SU-DHL-6 (cell line): ENCODE measurements around the gene AGRN.

Experiments
- H2AFZ ChIP-seq: fragments of 200-600 bp; sonication (generic); 2 replicates; pipeline ENCODE4 v1.6.1; 2014; ENCODE audit warnings: low read depth, mild to moderate bottlenecking, moderate library complexity, mixed read lengths, antibody characterized with exemption, low read length; ENCODE audit not compliant: severe bottlenecking
- H3F3A ChIP-seq: fragments of 200-600 bp; shearing (Covaris generic); 2 replicates; pipeline ENCODE4 v1.6.0; 2016; ENCODE audit warnings: antibody characterized with exemption, mild to moderate bottlenecking; ENCODE audit not compliant: insufficient read depth
- H3K27ac ChIP-seq: fragments of 200-600 bp; sonication (generic); 2 replicates; pipeline ENCODE4 v1.5.1; 2016; ENCODE audit warnings: low read depth, mild to moderate bottlenecking, low read length, moderate library complexity, mixed read lengths
- H3K27me3 ChIP-seq: fragments of 200-600 bp; sonication (generic), shearing (Covaris generic); 2 replicates; pipeline ENCODE4 v1.6.0; 2014; ENCODE audit warnings: mild to moderate bottlenecking, low read length
- H3K36me3 ChIP-seq: fragments of 200-600 bp; sonication (generic); 2 replicates; pipeline ENCODE4 v1.6.1; 2014; ENCODE audit warnings: mild to moderate bottlenecking, low read length, mixed read lengths
- H3K4me2 ChIP-seq: fragments of 300-600, 200-600 bp; shearing (Covaris generic), sonication (generic); 2 replicates; pipeline ENCODE4 v1.6.0; 2014; ENCODE audit warnings: low read length, low read depth, mild to moderate bottlenecking; ENCODE audit not compliant: poor library complexity, severe bottlenecking
- H3K4me3 ChIP-seq: fragments of 200-600 bp; sonication (generic); 2 replicates; pipeline ENCODE4 v1.5.1; 2014; ENCODE audit warnings: antibody characterized with exemption, low read length, mild to moderate bottlenecking, mixed read lengths; ENCODE audit not compliant: insufficient read depth, poor library complexity, severe bottlenecking
- H3K79me2 ChIP-seq: fragments of 200-600 bp; sonication (generic); 2 replicates; pipeline ENCODE4 v1.6.1; 2014; ENCODE audit warnings: mild to moderate bottlenecking, low read length, moderate library complexity; ENCODE audit not compliant: insufficient read depth
- H3K9ac ChIP-seq: fragments of 200-600 bp; sonication (generic); 2 replicates; pipeline ENCODE4 v1.7.0; 2014; ENCODE audit warnings: mild to moderate bottlenecking, low read length
- H3K9me2 ChIP-seq: fragments of 200-600 bp; sonication (generic); replicated peaks from 2 replicates; pipeline ENCODE4 v1.6.1; 2014; ENCODE audit warnings: low read length; ENCODE audit not compliant: insufficient read depth
- H3K9me3 ChIP-seq: fragments of 200-600 bp; sonication (generic); 2 replicates; pipeline ENCODE4 v1.6.1; 2014; ENCODE audit warnings: low read length, mixed read lengths; ENCODE audit not compliant: insufficient read depth
- H4K20me1 ChIP-seq: fragments of 200-600 bp; sonication (generic); 2 replicates; pipeline ENCODE4 v1.6.1; 2014; ENCODE audit warnings: low read depth, mild to moderate bottlenecking, antibody characterized with exemption, low read length, moderate library complexity, mixed read lengths
- EZH2phosphoT487 ChIP-seq: fragments of 200-600 bp; sonication (generic), shearing (Covaris generic); conservative IDR thresholded peaks from 2 replicates; pipeline ENCODE4 v1.6.1; 2018; ENCODE audit warnings: mild to moderate bottlenecking, antibody characterized with exemption, low read length, moderate library complexity, mixed read lengths
- TF ChIP-seq, protein P1 (sequence below): fragments of 200-600 bp; sonication (generic); IDR thresholded peaks from one replicate; pipeline ENCODE4 v1.5.1; 2017; ENCODE audit warnings: antibody characterized with exemption, mild to moderate bottlenecking, low read length, moderate library complexity; ENCODE audit not compliant: insufficient read depth, poor library complexity, severe bottlenecking

Gene AGRN

GRCh38 chr1:978835-979743 is 40.8 kb upstream of the AGRN start:
- H3K9me3 ChIP-seq, result no peaks in the 10 kb centered on the region
- no peak overlapping the region for H3K9ac ChIP-seq
- H4K20me1 ChIP-seq, result no peaks in the 10 kb centered on the region
- no peaks in the 10 kb centered on the region for H3K79me2 ChIP-seq
- H3K36me3 ChIP-seq, result no peaks in the 10 kb centered on the region
- no peak overlapping the region for H3K4me3 ChIP-seq
- H3K27ac ChIP-seq, result no peak overlapping the region
- H3K27me3 ChIP-seq, result no peaks in the 10 kb centered on the region
- H3K9me2 ChIP-seq, result no peaks in the 10 kb centered on the region
- no peak overlapping the region for H3K4me2 ChIP-seq
- H2AFZ ChIP-seq, result no peak overlapping the region
- TF ChIP-seq EZH2phosphoT487, result no peak
- no peaks in the 10 kb centered on the region for H3F3A ChIP-seq

DNA sequence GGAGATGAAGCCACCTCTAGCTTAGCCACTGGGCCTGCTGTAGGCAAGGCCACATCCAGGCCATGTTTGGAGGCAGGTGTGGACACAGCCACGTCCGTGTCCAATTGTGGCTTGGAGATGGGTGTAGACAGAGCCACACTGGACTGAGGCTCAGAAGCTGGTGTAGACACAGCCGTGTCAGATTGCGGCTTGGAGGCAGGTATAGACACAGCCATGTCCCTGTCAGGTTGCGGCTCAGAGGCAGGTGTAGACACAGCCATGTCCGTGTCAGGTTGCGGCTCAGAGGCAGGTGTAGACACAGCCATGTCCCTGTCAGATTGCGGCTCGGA is 40.2 kb upstream of the AGRN start:
- Histone ChIP-seq H2AFZ (no peak overlapping the region), H4K20me1 (no peaks in the 10 kb centered on the region), H3K4me3 (no peak overlapping the region), H3K27ac (no peak overlapping the region), H3K9ac (no peak overlapping the region), H3K9me2 (no peaks in the 10 kb centered on the region), H3K27me3 (no peaks in the 10 kb centered on the region), H3K4me2 (no peak overlapping the region), H3K36me3 (no peaks in the 10 kb centered on the region), H3F3A (no peaks in the 10 kb centered on the region), H3K79me2 (no peaks in the 10 kb centered on the region), H3K9me3 (no peaks in the 10 kb centered on the region)
- TF ChIP-seq, protein P1, sequence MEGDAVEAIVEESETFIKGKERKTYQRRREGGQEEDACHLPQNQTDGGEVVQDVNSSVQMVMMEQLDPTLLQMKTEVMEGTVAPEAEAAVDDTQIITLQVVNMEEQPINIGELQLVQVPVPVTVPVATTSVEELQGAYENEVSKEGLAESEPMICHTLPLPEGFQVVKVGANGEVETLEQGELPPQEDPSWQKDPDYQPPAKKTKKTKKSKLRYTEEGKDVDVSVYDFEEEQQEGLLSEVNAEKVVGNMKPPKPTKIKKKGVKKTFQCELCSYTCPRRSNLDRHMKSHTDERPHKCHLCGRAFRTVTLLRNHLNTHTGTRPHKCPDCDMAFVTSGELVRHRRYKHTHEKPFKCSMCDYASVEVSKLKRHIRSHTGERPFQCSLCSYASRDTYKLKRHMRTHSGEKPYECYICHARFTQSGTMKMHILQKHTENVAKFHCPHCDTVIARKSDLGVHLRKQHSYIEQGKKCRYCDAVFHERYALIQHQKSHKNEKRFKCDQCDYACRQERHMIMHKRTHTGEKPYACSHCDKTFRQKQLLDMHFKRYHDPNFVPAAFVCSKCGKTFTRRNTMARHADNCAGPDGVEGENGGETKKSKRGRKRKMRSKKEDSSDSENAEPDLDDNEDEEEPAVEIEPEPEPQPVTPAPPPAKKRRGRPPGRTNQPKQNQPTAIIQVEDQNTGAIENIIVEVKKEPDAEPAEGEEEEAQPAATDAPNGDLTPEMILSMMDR, result no peak
- no peak for TF ChIP-seq EZH2phosphoT487

DNA sequence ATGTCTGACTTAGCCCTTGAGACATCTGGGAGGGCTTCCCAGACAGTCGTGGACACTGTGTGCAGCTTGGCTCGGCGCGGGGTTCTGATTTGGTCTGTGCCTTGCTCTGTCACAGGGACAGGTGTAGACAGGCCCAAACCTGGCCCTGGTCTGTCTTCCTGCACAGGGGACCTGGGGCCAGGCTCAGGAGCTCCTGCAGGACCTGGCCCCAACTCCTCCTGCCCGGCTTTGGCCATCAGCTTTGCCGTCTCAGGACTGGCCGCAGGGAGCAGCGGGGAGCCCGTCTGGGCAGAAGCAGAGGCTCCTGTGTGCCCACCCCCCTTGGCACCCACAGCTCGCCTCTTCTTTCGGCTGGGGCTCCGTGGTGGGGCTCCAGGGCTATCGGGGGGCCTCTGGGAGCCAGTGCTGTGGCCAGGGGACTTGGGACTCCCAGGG is 39.8 kb upstream of the AGRN start:
- H3K9ac ChIP-seq, result no peak overlapping the region
- no peaks in the 10 kb centered on the region for H3K27me3 ChIP-seq
- TF ChIP-seq, protein P1, result no peak
- TF ChIP-seq EZH2phosphoT487, result no peak
- H3F3A ChIP-seq, result no peaks in the 10 kb centered on the region
- H3K27ac ChIP-seq, result no peak overlapping the region
- H2AFZ ChIP-seq, result no peak overlapping the region
- H3K36me3 ChIP-seq, result no peaks in the 10 kb centered on the region
- H3K9me2 ChIP-seq, result no peaks in the 10 kb centered on the region
- no peaks in the 10 kb centered on the region for H3K9me3 ChIP-seq
- H3K4me2 ChIP-seq, result no peak overlapping the region
- H4K20me1 ChIP-seq, result no peaks in the 10 kb centered on the region
- no peak overlapping the region for H3K4me3 ChIP-seq
- no peaks in the 10 kb centered on the region for H3K79me2 ChIP-seq

- H3K4me3 ChIP-seq, result no peak overlapping the region
- no peaks in the 10 kb centered on the region for H3K36me3 ChIP-seq
- no peak overlapping the region for H3K4me2 ChIP-seq
- H4K20me1 ChIP-seq, result no peaks in the 10 kb centered on the region
- H3F3A ChIP-seq, result no peaks in the 10 kb centered on the region
- no peak overlapping the region for H2AFZ ChIP-seq
- H3K27ac ChIP-seq, result no peak overlapping the region
- H3K9me2 ChIP-seq, result no peaks in the 10 kb centered on the region
- no peaks in the 10 kb centered on the region for H3K79me2 ChIP-seq
- no peak overlapping the region for H3K9ac ChIP-seq
- H3K9me3 ChIP-seq, result no peaks in the 10 kb centered on the region
- H3K27me3 ChIP-seq, result no peaks in the 10 kb centered on the region
- no peak for TF ChIP-seq EZH2phosphoT487
- TF ChIP-seq, protein P1, result no peak
These were observed 39.1 kb upstream of the AGRN start for GRCh38 chr1:980602-981395.
